ENCODE data around the gene TOR1A. TPM values are rescaled to one million over a fixed set of nuclear protein-coding genes. Genes with fewer than 3 reads are reported as not detected.
A peak's percentile ranks its signal among the peaks of the same experiment; 100 is the strongest.
"Not testable (repeated sequence)": the region's sequence is repeated elsewhere in the genome, so short reads cannot be mapped to it uniquely, and the experiment has no call there.

TOR1A gene
- total RNA-seq, 2 donors from 2014 or later, result 17.4 to 27.0 TPM

DNA sequence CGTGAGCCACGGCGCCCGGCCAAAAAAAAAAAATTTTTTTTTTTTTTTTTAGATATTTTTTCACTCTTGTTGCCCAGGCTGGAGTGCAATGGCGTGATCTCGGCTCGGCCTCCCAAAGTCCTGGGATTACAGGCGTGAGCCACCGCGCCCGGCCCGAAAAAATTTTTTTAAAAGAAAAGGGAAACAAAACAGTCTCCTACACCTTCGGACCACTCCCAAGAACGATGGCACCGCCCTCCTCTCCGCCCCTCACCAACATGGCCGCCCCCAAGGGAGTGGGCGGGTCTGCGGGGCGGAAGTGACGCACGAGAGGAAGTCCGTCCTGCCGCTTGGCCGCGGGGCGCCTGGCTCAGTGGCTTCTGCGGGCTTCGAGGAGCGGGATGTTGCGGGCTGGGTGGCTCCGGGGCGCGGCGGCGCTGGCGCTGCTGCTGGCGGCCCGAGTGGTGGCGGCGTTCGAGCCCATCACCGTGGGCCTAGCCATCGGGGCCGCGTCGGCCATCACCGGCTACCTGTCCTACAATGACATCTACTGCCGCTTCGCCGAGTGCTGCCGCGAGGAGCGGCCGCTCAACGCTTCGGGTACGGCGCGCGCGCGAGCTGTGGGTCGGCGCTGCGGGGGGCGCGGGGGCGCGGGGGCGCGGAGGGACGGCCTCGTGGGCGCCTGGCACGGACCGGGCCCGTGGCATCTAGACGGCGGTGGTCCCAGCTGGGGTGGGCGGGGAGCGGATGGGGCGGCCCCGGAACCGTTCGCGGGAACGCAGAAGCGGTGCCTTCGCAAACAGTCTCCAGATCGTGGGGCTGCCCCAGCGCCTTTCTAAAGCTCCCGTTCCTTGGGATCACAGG is 20.9 kb downstream of the TOR1A start, which contains the start of gene TOR1B:
TOR1B (plus strand) TSS at position 352 of the 843 bp plus-strand sequence; CDS start at position 381, 29 bp downstream.
- intact Hi-C loops (cut with DNase I), result no loop called here
- 0 to 1% methylated on average over 33 to 79 of the region's 93 CpGs for WGBS, 2 donors
- no peaks in the 10 kb centered on the region for H3K36me3 ChIP-seq (replicated peaks in 1 of 2; ENCODE audit: insufficient read depth in 1 of 2, low read depth in 2 of 2)

DNA sequence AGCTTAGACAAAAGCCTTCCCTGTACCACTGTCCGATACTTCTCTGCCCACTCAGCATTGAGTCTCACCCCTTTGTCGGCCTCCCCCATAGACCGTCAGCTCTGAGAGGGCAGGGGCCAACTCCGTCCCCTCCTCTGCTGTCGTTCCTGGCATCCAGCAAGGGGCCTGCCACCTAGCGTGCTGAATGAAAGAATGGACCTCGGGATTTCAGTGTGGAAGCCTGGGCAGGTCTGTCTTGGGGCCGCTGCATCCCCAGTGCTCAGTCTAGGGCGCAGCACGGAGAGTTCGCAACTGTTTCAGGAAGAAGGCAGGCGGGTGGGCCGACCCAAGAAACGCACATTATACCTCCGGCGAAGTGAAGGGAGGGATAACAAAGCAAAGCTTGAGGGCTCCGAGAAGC is 22.4 kb downstream of the TOR1A start:
- Histone ChIP-seq H3K36me3 (replicated peaks in 1 of 2; ENCODE audit: insufficient read depth in 1 of 2, low read depth in 2 of 2) (no peaks in the 10 kb centered on the region), H3K9me3 (no peaks in the 10 kb centered on the region), H3K27ac (no peak overlapping the region), H3K27me3 (no peaks in the 10 kb centered on the region), H3K4me1 (peaks cover 19% of the 10 kb centered on the region), H3K4me3 (no peak overlapping the region)
- no peak for TF ChIP-seq POLR2A (IDR thresholded peaks at IDR 0.05)
- TF ChIP-seq, protein P1, sequence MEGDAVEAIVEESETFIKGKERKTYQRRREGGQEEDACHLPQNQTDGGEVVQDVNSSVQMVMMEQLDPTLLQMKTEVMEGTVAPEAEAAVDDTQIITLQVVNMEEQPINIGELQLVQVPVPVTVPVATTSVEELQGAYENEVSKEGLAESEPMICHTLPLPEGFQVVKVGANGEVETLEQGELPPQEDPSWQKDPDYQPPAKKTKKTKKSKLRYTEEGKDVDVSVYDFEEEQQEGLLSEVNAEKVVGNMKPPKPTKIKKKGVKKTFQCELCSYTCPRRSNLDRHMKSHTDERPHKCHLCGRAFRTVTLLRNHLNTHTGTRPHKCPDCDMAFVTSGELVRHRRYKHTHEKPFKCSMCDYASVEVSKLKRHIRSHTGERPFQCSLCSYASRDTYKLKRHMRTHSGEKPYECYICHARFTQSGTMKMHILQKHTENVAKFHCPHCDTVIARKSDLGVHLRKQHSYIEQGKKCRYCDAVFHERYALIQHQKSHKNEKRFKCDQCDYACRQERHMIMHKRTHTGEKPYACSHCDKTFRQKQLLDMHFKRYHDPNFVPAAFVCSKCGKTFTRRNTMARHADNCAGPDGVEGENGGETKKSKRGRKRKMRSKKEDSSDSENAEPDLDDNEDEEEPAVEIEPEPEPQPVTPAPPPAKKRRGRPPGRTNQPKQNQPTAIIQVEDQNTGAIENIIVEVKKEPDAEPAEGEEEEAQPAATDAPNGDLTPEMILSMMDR (IDR thresholded peaks at IDR 0.05), result no peak
- DNase-seq, result no peak
- intact Hi-C loops (cut with DNase I), result no loop called here
- ATAC-seq, result no peak
- 80 to 82% methylated on average over 9 to 17 of the region's 17 CpGs for WGBS, 2 donors

More for the DNA sequence above, 20.9 kb downstream of the TOR1A start, which contains the start of gene TOR1B:
- no peaks in the 10 kb centered on the region for H3K9me3 ChIP-seq
- peak within 1 kb of the TSS; percentile 53 to 80 for H3K4me3 ChIP-seq
- peaks cover 19% of the 10 kb centered on the region for H3K4me1 ChIP-seq
- ATAC-seq (peak; percentile 96), DNase-seq (peak; percentile 91 to 93 (median 92))
- TF ChIP-seq, protein P1 (IDR thresholded peaks at IDR 0.05), result peak in 1 of 7 experiments; percentile 12
- TF ChIP-seq POLR2A (IDR thresholded peaks at IDR 0.05), result peak; percentile 63 to 79 (median 78)
- no peaks in the 10 kb centered on the region for H3K27me3 ChIP-seq
- peak within 1 kb of the TSS; percentile 46 to 89 (median 78) for H3K27ac ChIP-seq

DNA sequence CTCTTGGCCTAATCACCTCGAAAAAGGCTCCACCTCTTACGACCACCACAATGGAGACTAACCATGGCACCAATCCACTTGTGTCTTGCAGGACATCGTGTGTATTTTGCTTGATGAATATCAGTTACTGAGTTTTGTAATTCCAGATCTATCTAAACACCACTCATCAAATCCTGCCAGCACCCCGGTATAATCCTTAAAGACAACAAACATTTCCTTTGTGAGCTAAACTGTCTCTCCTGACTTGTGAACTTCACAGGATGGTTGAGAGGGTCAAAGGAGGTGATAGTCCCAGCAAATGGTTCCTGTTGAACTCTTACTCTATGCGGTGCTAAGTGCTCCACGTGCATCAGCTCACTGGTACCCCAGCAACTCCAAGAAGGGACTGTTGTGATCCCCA is 25.0 kb downstream of the TOR1A start:
- no peak for ATAC-seq
- H3K4me1 ChIP-seq, result peaks cover 4% of the 10 kb centered on the region
- H3K27me3 ChIP-seq, result no peaks in the 10 kb centered on the region
- 28 to 35% methylated on average over 5 to 6 of the region's 6 CpGs for WGBS, 2 donors
- TF ChIP-seq, protein P1 (IDR thresholded peaks at IDR 0.05), result no peak
- no peak for TF ChIP-seq POLR2A (IDR thresholded peaks at IDR 0.05)
- intact Hi-C loops (cut with DNase I), result loop anchor here (10.0 kb wide), 1 partner anchor 154 kb away; the partner anchor contains the start of gene ASB6
- no peaks in the 10 kb centered on the region for H3K36me3 ChIP-seq (replicated peaks in 1 of 2; ENCODE audit: insufficient read depth in 1 of 2, low read depth in 2 of 2)
- no peak overlapping the region for H3K27ac ChIP-seq
- no peaks in the 10 kb centered on the region for H3K9me3 ChIP-seq
- no peak overlapping the region for H3K4me3 ChIP-seq
- no peak for DNase-seq

DNA sequence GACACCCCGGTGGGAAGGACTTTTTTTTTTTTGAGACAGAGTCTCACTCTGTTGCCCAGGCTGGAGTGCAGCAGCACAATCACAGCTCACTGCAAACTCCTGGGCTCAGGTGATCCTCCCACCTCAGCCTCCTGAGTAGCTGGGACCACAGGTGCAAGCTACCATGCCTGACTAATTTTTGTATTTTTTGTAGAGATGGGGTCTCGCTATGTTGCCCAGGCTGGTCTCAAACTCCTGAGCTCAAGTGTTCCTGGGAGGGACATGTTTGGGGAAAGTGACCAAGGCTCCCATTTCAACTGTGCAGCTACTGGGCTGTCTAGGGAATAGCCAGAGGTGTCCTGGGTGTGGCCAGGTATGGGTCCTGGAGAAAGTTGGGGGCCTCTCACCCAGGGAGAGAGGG is 27.9 kb downstream of the TOR1A start:
- ATAC-seq; H3K36me3 ChIP-seq (replicated peaks in 1 of 2; ENCODE audit: insufficient read depth in 1 of 2, low read depth in 2 of 2); H3K4me3 ChIP-seq; H3K27me3 ChIP-seq; H3K9me3 ChIP-seq; DNase-seq; H3K27ac ChIP-seq; H3K4me1 ChIP-seq: not testable (repeated sequence)
- intact Hi-C loops (cut with DNase I), result loop anchor here (10.0 kb wide), 1 partner anchor 151 kb away; the partner anchor contains the start of gene ASB6
- WGBS, 2 donors, result 74 to 75% methylated on average over 2 of the region's 2 CpGs

DNA sequence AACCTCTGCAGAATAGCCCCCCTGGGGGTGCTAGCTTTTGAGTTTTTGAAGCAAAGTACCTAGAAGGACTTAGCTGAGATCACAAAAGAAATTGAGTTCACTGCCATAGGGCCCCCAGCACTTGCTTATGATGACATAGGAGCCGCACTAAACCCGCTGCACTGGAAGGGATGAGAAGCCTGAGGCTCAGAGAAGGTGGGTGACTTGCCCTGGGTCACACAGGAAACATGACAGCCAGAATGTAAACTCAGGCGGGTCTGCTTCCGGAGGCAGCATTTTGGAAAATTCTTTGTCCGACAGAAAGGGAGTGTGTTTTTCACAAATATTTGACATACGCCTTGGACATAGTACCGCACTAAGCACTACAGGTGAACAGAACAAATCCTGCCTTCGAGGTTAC is 29.4 kb downstream of the TOR1A start:
- Histone ChIP-seq H3K27me3 (no peaks in the 10 kb centered on the region), H3K4me1 (peaks cover 3% of the 10 kb centered on the region), H3K9me3 (no peaks in the 10 kb centered on the region), H3K36me3 (replicated peaks in 1 of 2; ENCODE audit: insufficient read depth in 1 of 2, low read depth in 2 of 2) (no peaks in the 10 kb centered on the region), H3K27ac (no peak overlapping the region), H3K4me3 (no peak overlapping the region)
- intact Hi-C loops (cut with DNase I), result loop anchor here (10.0 kb wide), 1 partner anchor 150 kb away; the partner anchor contains the start of gene ASB6
- 71 to 72% methylated on average over 8 of the region's 8 CpGs for WGBS, 2 donors
- no peak for DNase-seq
- no peak for ATAC-seq
- TF ChIP-seq, protein P1 (IDR thresholded peaks at IDR 0.05), result no peak
- TF ChIP-seq POLR2A (IDR thresholded peaks at IDR 0.05), result no peak
